ENCODE results near the gene NADK.
"Not testable (repeated sequence)": the region's sequence is repeated elsewhere in the genome, so short reads cannot be mapped to it uniquely, and the experiment has no call there.

DNA sequence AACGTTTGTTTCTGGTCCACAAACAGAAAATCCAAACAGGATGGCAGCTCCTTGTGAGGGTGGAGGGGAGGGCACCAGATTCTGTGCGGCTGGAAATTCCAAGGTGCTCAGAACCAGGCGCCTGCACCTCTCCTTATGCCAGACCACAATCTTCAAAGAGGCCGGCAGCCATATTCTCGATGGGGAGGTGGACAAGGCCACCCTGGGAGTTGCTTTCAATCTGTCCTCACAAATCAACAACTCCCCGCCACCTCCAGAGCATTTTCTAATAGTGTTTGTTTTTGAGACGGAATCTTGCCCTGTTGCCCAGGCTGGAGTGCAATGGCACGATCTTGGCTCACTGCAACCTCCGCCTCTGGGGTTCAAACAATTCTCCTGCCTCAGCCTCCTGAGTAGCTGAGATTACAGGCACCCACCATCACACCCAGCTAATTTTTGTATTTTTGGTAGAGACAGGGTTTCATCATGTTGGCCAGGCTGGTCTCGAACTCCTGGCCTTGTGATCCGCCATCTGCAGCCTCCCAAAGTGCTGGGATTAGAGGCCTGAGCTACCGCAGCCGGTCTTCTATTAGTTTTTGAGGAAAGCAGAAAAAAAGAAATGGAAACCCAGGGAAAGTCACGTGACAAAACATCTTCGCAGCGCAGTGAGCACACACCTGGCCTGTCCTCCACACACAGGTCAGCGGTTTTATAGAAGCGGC is 49.0 kb downstream of the NADK start:
- TF ChIP-seq CTCF, POLR2A (IDR thresholded peaks at IDR 0.05): not testable (repeated sequence)
